ENCODE data around the gene ADAMTS15.

ADAMTS15 gene

DNA sequence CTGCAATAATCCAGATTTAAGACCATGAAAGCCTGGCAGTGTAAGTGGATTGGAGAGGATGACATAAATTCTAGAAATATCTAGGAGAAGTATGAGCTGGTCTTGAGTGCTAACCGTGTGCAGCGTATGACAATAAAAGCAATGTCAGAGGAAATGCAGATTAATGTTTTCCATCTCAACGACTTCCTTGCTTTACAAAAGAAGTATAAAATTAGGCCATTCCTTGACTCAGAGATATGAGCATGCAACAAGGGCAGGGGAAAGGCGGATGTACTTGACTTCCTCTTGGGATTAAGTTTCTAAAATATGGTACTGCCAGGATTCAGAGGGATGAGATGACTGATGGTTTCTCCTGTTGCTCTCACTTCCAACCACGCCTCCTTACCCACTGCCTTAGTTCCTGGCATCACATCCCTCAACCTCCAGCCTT lies 32.3 kb downstream of the ADAMTS15 start:
- Histone ChIP-seq H3K27ac (no peak overlapping the region), H3K4me1 (ENCODE audit: control insufficient read depth in 1 of 2, insufficient read depth in 1 of 2, low read depth in 1 of 2, low read length in 1 of 2) (no peaks in the 10 kb centered on the region), H3K27me3 (no peaks in the 10 kb centered on the region), H3K36me3 (no peaks in the 10 kb centered on the region), H3K9me3 (no peaks in the 10 kb centered on the region), H3K4me3 (ENCODE audit: low read depth in 1 of 2, low read length in 1 of 2) (no peak overlapping the region)
- no peak for TF ChIP-seq CTCF (IDR thresholded peaks at IDR 0.05)

- Histone ChIP-seq H3K4me3 (ENCODE audit: low read depth in 1 of 2, low read length in 1 of 2) (no peak overlapping the region), H3K27me3 (no peaks in the 10 kb centered on the region), H3K9me3 (no peaks in the 10 kb centered on the region), H3K4me1 (ENCODE audit: control insufficient read depth in 1 of 2, insufficient read depth in 1 of 2, low read depth in 1 of 2, low read length in 1 of 2) (no peaks in the 10 kb centered on the region), H3K36me3 (no peaks in the 10 kb centered on the region), H3K27ac (no peak overlapping the region)
- TF ChIP-seq CTCF (IDR thresholded peaks at IDR 0.05) = no peak
These were observed 34.7 kb downstream of the ADAMTS15 start for GRCh38 chr11:130483124-130483523.

DNA sequence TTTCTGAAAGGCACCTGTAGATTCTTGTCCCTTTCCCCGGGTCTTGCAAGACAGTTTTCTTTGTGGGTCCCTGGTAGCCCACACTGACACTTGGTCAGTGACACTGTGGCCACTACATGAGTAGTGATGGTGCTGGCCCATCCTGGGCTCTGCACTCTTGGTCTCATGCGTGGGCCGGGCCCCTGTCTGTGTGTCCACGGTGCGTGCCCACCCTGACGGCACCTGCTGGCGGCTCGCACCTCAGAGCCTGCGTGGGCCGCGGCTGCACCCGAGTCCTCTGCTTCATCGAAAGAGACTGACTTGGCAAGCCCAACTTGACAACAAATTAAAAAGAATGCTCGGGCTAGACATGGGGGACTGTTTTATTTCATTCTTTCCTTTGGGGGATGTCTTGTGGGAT lies 37.5 kb downstream of the ADAMTS15 start:
- no peak overlapping the region for H3K4me3 ChIP-seq (ENCODE audit: low read depth in 1 of 2, low read length in 1 of 2)
- no peak overlapping the region for H3K27ac ChIP-seq
- no peaks in the 10 kb centered on the region for H3K9me3 ChIP-seq
- no peaks in the 10 kb centered on the region for H3K36me3 ChIP-seq
- peaks cover 5% of the 10 kb centered on the region for H3K27me3 ChIP-seq
- H3K4me1 ChIP-seq (ENCODE audit: control insufficient read depth in 1 of 2, insufficient read depth in 1 of 2, low read depth in 1 of 2, low read length in 1 of 2) = no peaks in the 10 kb centered on the region
- no peak for TF ChIP-seq CTCF (IDR thresholded peaks at IDR 0.05)

GRCh38 chr11:130486391-130486836 lies 38.0 kb downstream of the ADAMTS15 start:
- Histone ChIP-seq H3K27me3 (peaks cover 6% of the 10 kb centered on the region), H3K4me3 (ENCODE audit: low read depth in 1 of 2, low read length in 1 of 2) (no peak overlapping the region), H3K27ac (no peak overlapping the region), H3K36me3 (no peaks in the 10 kb centered on the region), H3K9me3 (no peaks in the 10 kb centered on the region), H3K4me1 (ENCODE audit: control insufficient read depth in 1 of 2, insufficient read depth in 1 of 2, low read depth in 1 of 2, low read length in 1 of 2) (no peaks in the 10 kb centered on the region)
- no peak for TF ChIP-seq CTCF (IDR thresholded peaks at IDR 0.05)

GRCh38 chr11:130486987-130487923 lies 38.8 kb downstream of the ADAMTS15 start:
- Histone ChIP-seq H3K9me3 (no peaks in the 10 kb centered on the region), H3K27me3 (peaks cover 6% of the 10 kb centered on the region), H3K36me3 (no peaks in the 10 kb centered on the region), H3K4me3 (ENCODE audit: low read depth in 1 of 2, low read length in 1 of 2) (no peak overlapping the region), H3K4me1 (ENCODE audit: control insufficient read depth in 1 of 2, insufficient read depth in 1 of 2, low read depth in 1 of 2, low read length in 1 of 2) (no peaks in the 10 kb centered on the region), H3K27ac (no peak overlapping the region)
- no peak for TF ChIP-seq CTCF (IDR thresholded peaks at IDR 0.05)

Measured in neutrophil (primary cell).